HG02642 (cell line): Measurements from ENCODE around the gene SRP72.

Experiments used
- ATAC-seq: cut with Tn5 transposase; IDR thresholded peaks from one replicate; pipeline ENCODE4 v1.9.1; 2021; ENCODE audit warnings: mild to moderate bottlenecking; ENCODE audit not compliant: unreplicated experiment, poor library complexity

Gene SRP72

DNA sequence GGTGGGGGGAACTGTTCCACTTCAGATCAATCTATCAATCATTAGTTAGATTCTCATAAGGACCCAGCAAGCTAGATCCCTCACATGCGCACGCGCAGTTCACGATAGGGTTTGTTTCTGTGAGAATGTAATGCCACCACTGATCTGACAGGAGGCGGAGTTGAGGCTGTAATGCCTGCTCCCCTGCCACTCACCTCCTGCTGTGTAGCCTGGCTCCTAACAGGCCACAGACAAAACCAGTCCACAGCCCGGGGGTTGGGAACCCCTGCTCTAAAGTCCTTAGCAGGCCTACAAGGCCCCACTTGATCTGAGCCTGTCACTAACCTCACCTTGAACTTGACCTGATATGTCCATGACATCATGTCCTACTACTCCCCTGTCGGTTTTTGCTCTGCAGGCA, 68.5 kb downstream of the SRP72 start:
- ATAC-seq, result no peak

DNA sequence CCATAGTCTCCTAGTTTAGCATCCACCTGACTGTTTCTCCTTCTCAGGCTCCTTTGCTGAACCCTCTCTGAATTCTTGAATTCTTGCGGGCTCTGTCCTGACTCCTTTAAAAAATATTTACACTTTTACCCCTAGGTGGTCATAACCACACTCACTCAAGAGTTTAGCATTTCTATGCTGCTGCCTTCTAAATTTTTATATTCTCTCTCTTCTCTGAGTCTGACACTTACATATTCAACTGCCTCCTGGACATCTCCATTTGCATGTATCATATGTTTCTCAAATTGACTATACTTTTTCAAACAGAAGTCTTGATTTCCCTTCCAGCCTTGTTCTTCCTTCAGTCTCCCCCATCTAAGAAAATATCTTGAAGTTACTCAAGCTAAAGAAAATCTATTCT, 69.7 kb downstream of the SRP72 start:
- ATAC-seq, result no peak

DNA sequence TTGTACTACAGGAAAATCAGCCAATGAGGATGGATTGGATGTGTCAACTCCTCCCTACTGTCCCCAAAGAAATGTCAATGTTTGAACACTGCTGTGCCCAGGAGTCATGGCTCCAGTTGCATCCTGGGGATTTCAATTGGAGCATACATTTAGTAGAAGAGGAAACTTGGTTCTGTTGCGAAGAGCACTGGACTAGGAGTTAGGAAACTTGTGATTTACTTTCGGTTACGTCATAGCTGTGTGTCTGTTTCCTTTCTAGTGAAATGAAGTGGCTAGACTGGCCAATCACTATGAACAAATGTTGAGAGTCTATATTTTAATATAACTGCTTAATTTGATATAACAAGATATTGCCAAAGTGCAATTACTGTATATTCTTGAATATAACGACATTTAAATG, 73.4 kb downstream of the SRP72 start:
- ATAC-seq, result no peak

DNA sequence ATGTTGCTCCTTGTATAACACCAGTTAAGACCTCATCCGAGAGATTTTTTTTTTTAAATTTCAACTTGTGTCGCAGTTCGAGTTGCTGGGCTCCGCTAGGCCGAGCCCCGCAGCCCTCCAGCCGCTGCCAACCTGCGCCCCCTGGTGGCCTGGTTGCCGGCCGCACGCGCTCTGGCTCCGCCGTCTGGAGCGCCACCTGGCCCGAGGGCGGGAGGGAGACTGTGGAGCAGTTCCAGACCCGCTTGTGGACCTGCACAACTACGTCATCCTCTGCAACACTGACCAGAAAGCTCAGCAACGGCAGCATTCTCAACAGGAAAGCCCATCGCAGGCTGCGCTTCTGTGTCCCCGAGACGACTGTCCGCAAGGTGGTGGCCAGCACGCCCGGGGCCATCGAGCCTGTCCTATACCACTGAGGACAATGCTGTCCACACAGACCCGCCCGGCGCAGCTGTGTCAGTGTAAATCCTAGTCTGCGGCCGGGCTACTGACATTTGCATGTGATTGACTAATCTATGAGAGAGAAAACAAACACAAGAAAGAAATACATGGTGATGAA, 77.2 kb downstream of the SRP72 start:
- ATAC-seq, result peak; percentile 100

DNA sequence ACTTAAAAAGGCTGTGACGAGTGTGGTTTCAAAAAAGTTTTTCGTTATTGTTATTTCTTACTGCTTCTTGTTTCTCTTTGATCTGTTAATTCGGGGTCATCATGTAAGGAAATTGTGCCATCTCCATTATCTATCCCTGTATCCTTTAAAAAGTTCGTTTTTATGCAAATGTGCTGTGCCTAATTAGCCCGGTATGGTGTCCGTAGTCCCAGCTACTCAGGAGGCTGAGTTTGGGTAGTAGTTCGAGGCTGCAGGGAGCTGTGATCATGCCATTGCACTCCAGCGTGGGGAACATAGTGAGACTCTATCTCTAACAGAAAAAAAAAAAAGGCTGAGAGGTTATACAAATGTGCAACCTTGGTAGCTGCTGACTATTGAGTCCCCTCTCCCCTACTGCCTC, 83.2 kb downstream of the SRP72 start:
- ATAC-seq, result no peak

DNA sequence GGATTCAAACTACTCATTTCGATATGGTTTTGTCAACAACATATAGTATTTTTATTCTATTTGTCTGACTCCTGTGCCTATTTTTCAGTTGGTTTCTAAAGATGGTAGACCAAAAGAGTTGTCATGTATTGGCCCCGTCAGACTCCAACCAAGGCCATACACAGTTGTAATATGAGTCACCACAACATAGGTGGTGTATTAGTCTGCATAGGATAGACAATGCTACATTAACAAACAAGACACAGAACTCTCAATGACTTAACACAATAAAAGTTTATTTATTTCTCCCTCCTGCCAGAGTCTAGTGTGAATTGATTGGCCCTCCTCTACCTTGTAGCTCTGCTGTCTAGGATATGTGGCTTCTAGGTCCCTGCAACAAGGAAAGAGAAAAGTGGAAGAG, 84.1 kb downstream of the SRP72 start:
- ATAC-seq, result no peak

DNA sequence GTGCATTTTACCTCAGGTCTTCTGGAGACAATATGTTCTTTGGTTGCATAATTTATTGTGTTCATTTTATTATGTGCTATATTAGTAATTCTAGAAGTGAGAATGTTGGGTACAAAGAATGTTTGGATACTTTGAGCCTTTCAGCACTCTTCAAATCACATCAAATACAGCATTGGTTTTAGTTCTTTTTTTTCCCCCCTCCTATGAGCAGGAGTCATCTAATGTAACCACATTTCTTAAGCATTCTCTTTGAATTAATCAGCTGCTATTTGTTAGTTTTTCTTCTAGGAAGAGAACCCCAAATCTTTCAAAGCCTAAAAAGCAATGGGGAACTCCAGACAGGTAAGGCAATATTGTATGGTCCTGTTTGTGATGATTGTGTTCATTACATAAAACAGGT, 84.9 kb downstream of the SRP72 start:
- ATAC-seq, result no peak
